HepG2 (cell line): ENCODE data around the gene GAL3ST3. TPM values are rescaled to one million over a fixed set of nuclear protein-coding genes. Genes with fewer than 3 reads are reported as not detected.
A peak's percentile ranks its signal among the peaks of the same experiment; 100 is the strongest.

Experiments
- ATAC-seq: fragments of 200-7000 bp; cut with Tn5 transposase; 3 replicates; pipeline ENCODE4 v1.9.1; 2020; ENCODE audit warnings: mild to moderate bottlenecking, moderate library complexity
- BruUV-seq: library from RNA; stranded (reverse); fragments of 400-500 nt; replicated peaks from 2 replicates; lab custom pipeline; 2021; lab: Mats Ljungman, UMichigan
- CTCF ChIA-PET: fragments of 300-600 bp; formaldehyde crosslinking; extraction: SDS; loops from one replicate; lab custom pipeline; 2021; ENCODE audit warnings: low total read pairs, inconsistent platforms, low intra/inter-chr PET ratio; lab: Yijun Ruan, JAX
- POLR2A ChIA-PET: fragments of 350-600 bp; sonication (Branson Sonifier 250); formaldehyde crosslinking; loops from one replicate; lab custom pipeline; 2020; ENCODE audit warnings: antibody characterized with exemption, inconsistent platforms; lab: Yijun Ruan, JAX
- DNase-seq: peaks from one replicate; pipeline ENCODE4 v3.0.0-alpha.2; 2015; ENCODE audit warnings: low spot score
- FAIRE-seq: peaks from 3 replicates; lab custom pipeline; 2011; peaks lifted over from hg19 to GRCh38; lab: Jason Lieb, UNC
- H2AFZ ChIP-seq: one replicate; pipeline ENCODE4 v1.6.1; 2011; ENCODE audit warnings: low read length, inconsistent platforms
- H3K27ac ChIP-seq: fragments of 300-600 bp; 3 replicates; pipeline ENCODE4 v1.8.0; 2011; ENCODE audit warnings: mixed run types, mild to moderate bottlenecking, mixed read lengths, low read length, inconsistent platforms; ENCODE audit not compliant: insufficient read depth; ENCODE audit errors: extremely low read length
- H3K27me3 ChIP-seq, 2 experiments: fragments of 200-600 bp in 1 of 2; 2 replicates in 1 of 2; 3 replicates in 1 of 2; pipeline versions ENCODE4 v1.6.0 to v1.8.0; 2011; ENCODE audit warnings: low read length in 2 of 2, mild to moderate bottlenecking in 2 of 2, moderate library complexity in 2 of 2, inconsistent platforms in 1 of 2; ENCODE audit not compliant: insufficient read depth in 2 of 2, control insufficient read depth in 1 of 2
- H3K36me3 ChIP-seq, 2 experiments: fragments of 200-600 bp in 1 of 2; replicated peaks in 1 of 2; 2 replicates in 1 of 2; 3 replicates in 1 of 2; pipeline versions ENCODE4 v1.5.1 to v1.8.0; 2011; ENCODE audit warnings: low read length in 2 of 2, inconsistent platforms in 1 of 2; ENCODE audit not compliant: insufficient read depth in 2 of 2, control insufficient read depth in 1 of 2
- H3K4me1 ChIP-seq: 2 replicates; pipeline ENCODE4 v1.5.1; 2012; ENCODE audit warnings: low read length, inconsistent platforms; ENCODE audit not compliant: insufficient read depth
- H3K4me2 ChIP-seq: 2 replicates; pipeline ENCODE4 v1.6.0; 2011; ENCODE audit warnings: low read depth, low read length, inconsistent platforms
- H3K4me3 ChIP-seq, 3 experiments: fragments of 200-600 bp in 1 of 3; sonication (generic), shearing (Covaris generic) in 1 of 3; replicated peaks in 1 of 3; 2 replicates each; pipeline ENCODE4 v1.5.1; 2011 to 2016; ENCODE audit warnings: low read length in 3 of 3, inconsistent platforms in 2 of 3, low read depth in 2 of 3, mild to moderate bottlenecking in 2 of 3, control low read depth in 1 of 3, mixed read lengths in 1 of 3; ENCODE audit not compliant: insufficient read depth in 1 of 3
- H3K79me2 ChIP-seq: one replicate; pipeline ENCODE4 v1.6.1; 2011; ENCODE audit warnings: low read length, inconsistent platforms; ENCODE audit not compliant: insufficient read depth
- H3K9ac ChIP-seq: 2 replicates; pipeline ENCODE4 v1.6.0; 2011; ENCODE audit warnings: mild to moderate bottlenecking, low read depth, low read length, inconsistent platforms; ENCODE audit not compliant: insufficient read depth
- H3K9me3 ChIP-seq: 2 replicates; pipeline ENCODE4 v1.5.1; 2012; ENCODE audit warnings: mild to moderate bottlenecking, low read length
- H4K20me1 ChIP-seq: 2 replicates; pipeline ENCODE4 v1.6.0; 2011; ENCODE audit warnings: inconsistent platforms, mild to moderate bottlenecking, low read length, moderate library complexity; ENCODE audit not compliant: insufficient read depth
- ARID4A ChIP-seq: sonication (generic); formaldehyde crosslinking; IDR thresholded peaks from 2 replicates; pipeline ENCODE4 v1.5.0; 2020; ENCODE audit warnings: mild to moderate bottlenecking, missing genetic modification reagents, borderline replicate concordance
- FLYWCH1 ChIP-seq: sonication (generic); formaldehyde crosslinking; IDR thresholded peaks from 2 replicates; pipeline ENCODE4 v1.8.1; 2023; ENCODE audit warnings: mild to moderate bottlenecking, missing genetic modification reagents
- MAX ChIP-seq: IDR thresholded peaks from 2 replicates; pipeline ENCODE4 v1.6.1; 2012; ENCODE audit warnings: inconsistent platforms
- MEIS2 ChIP-seq: sonication (generic); formaldehyde crosslinking; IDR thresholded peaks from 2 replicates; pipeline ENCODE4 v1.9.0; 2021; ENCODE audit warnings: mild to moderate bottlenecking, missing genetic modification reagents
- MXD3 ChIP-seq: IDR thresholded peaks from 2 replicates; pipeline ENCODE4 v1.6.1; 2016; ENCODE audit warnings: mild to moderate bottlenecking, missing biosample characterization, missing genetic modification reagents
- NKX3-1 ChIP-seq: sonication (generic); formaldehyde crosslinking; IDR thresholded peaks from 2 replicates; pipeline ENCODE4 v1.5.0; 2020; ENCODE audit warnings: missing genetic modification reagents
- SALL1 ChIP-seq: sonication (generic); formaldehyde crosslinking; IDR thresholded peaks from 2 replicates; pipeline ENCODE4 v1.8.0; 2022; ENCODE audit warnings: mild to moderate bottlenecking, missing genetic modification reagents
- SOX6 ChIP-seq, 2 experiments: fragments of 450-650 bp in 1 of 2; sonication (generic) in 1 of 2; formaldehyde crosslinking in 1 of 2; IDR thresholded peaks; 2 replicates each; pipeline versions ENCODE4 v1.4.0 to v1.6.1; 2017 to 2020; ENCODE audit warnings: antibody characterized with exemption in 1 of 2, mild to moderate bottlenecking in 1 of 2, missing genetic modification reagents in 1 of 2
- YY1 ChIP-seq: IDR thresholded peaks from 2 replicates; pipeline ENCODE4 v1.6.1; 2011; ENCODE audit warnings: low read length, low read depth, moderate library complexity, mild to moderate bottlenecking; ENCODE audit not compliant: insufficient read depth, insufficient replicate concordance
- ZBTB2 ChIP-seq: sonication (generic); formaldehyde crosslinking; IDR thresholded peaks from 2 replicates; pipeline ENCODE4 v1.8.0; 2022; ENCODE audit warnings: low read depth, missing genetic modification reagents
- ZFX ChIP-seq: sonication (generic); formaldehyde crosslinking; IDR thresholded peaks from 2 replicates; pipeline ENCODE4 v1.4.0; 2020; ENCODE audit warnings: mild to moderate bottlenecking, low read depth, missing genetic modification reagents, moderate library complexity
- ZFY ChIP-seq: sonication (generic); formaldehyde crosslinking; IDR thresholded peaks from 2 replicates; pipeline ENCODE4 v1.4.0; 2020; ENCODE audit warnings: missing genetic modification reagents
- ZNF547 ChIP-seq: sonication (generic); formaldehyde crosslinking; IDR thresholded peaks from 2 replicates; pipeline ENCODE4 v1.5.1; 2020; ENCODE audit warnings: mild to moderate bottlenecking, missing genetic modification reagents
- ZNF772 ChIP-seq: sonication (generic); formaldehyde crosslinking; IDR thresholded peaks from 2 replicates; pipeline ENCODE4 v1.5.0; 2020; ENCODE audit warnings: mild to moderate bottlenecking, missing genetic modification reagents
- ZNF891 ChIP-seq: sonication (generic); formaldehyde crosslinking; IDR thresholded peaks from 2 replicates; pipeline ENCODE4 v1.5.0; 2020; ENCODE audit warnings: mild to moderate bottlenecking, missing genetic modification reagents
- WGBS: methylation state at CpG from one replicate; pipeline ENCODE4 v1.1.6; 2017; ENCODE audit warnings: low lambda C conversion rate; 5-methylcytosine and 5-hydroxymethylcytosine counted together
- in situ Hi-C: cut with HindIII; loops from 2 replicates; pipeline ENCODE4 v1.10.0; 2017; ENCODE audit warnings: low pct_unique_long_range_greater_than_20kb; ENCODE audit not compliant: extremely low pct_ligation_motif_present
- intact Hi-C: fragments of 100-400 bp; cut with micrococcal nuclease; formaldehyde crosslinking; loops from one replicate; pipeline ENCODE4 v1.10.0; 2022; ENCODE audit not compliant: unreplicated experiment
- polyA plus RNA-seq, 8 experiments: library from polyadenylated mRNA; depleted of rRNA in 3 of 8; stranded (reverse) in 7 of 8; unstranded in 1 of 8; fragments of >200 nt; fragmentation: Illumina TruSeq in 4 of 8; extraction: Trizol in 4 of 8; gene quantifications; 2 replicates each; pipeline versions ENCODE4 v1.2.1 to v1.2.3, GENCODE V29; 2011 to 2016; ENCODE audit warnings: low read depth in 4 of 8, missing spikeins in 1 of 8, mixed read lengths in 1 of 8; ENCODE audit not compliant: insufficient read depth in 1 of 8
- total RNA-seq, 5 experiments: library from RNA; depleted of rRNA; stranded (reverse); fragments of >200 nt; fragmentation: Illumina TruSeq; extraction: Trizol; gene quantifications; 2 replicates each; pipeline ENCODE4 v1.2.3, GENCODE V29; 2016; ENCODE audit warnings: low read depth in 1 of 5

GAL3ST3 gene
- total and polyA plus RNA-seq, 2 of the 13 experiments (the other 11 are each of a cell fraction or from before 2014, with no cell fraction given), result not detected

GRCh38 chr11:66070604-66071380 lies 21.8 kb upstream of the GAL3ST3 start:
- intact Hi-C loops (loop anchor here (5.0 kb wide), 1 partner anchor 47 kb away; no protein-coding TSS in a partner anchor), in situ Hi-C loops (no loop called here)
- 3% methylated on average over 31 of the region's 60 CpGs for WGBS
- Histone ChIP-seq H3K4me1 (peaks cover 59% of the 10 kb centered on the region), H2AFZ (no peak overlapping the region), H3K27me3 (no peaks in the 10 kb centered on the region), H3K4me3 (peak overlapping the region; percentile 82 to 88 (median 86)), H3K27ac (peak overlapping the region; percentile 44), H4K20me1 (no peaks in the 10 kb centered on the region), H3K9me3 (no peaks in the 10 kb centered on the region), H3K79me2 (peaks cover 21% of the 10 kb centered on the region), H3K4me2 (peak overlapping the region; percentile 89), H3K9ac (peak overlapping the region; percentile 82), H3K36me3 (peaks cover 11 to 30% of the 10 kb centered on the region in 2 experiments)
- POLR2A ChIA-PET, result interaction anchor here (0.7 to 5.1 kb wide), 5 partner anchors 15 to 49 kb away, joined by 3 to 40 read pairs (median 4); partner anchors contain the start of gene SF3B2
- CTCF ChIA-PET, result no interaction called here
- FAIRE-seq (no peak), DNase-seq (no peak), ATAC-seq (peak; percentile 37)
- no TSS peak for BruUV-seq
- TF ChIP-seq ZBTB2 (CRISPR knock-in tag) (0 out of 2 replicates have a peak, but pooled peaks have one; percentile 44), ZNF547 (CRISPR knock-in tag) (peak; percentile 64; the same call in 1 of the 2 replicates), ZNF772 (CRISPR knock-in tag) (0 out of 2 replicates have a peak, but pooled peaks have one; percentile 35), NKX3-1 (no peak), YY1 (peak; percentile 11), ZFX (peak; percentile 65), MEIS2 (0 out of 2 replicates have a peak, but pooled peaks have one; percentile 21), ZNF891 (0 out of 2 replicates have a peak, but pooled peaks have one; percentile 55), MAX (0 out of 2 replicates have a peak, but pooled peaks have one; percentile 4), ZFY (CRISPR knock-in tag) (peak; percentile 64), FLYWCH1 (no peak), SOX6 (IDR thresholded peaks at IDR 0.05) (no peak), SOX6 (CRISPR knock-in tag; IDR thresholded peaks at IDR 0.05) (no peak), SALL1 (CRISPR knock-in tag) (peak; percentile 19; the same call in 1 of the 2 replicates), MXD3 (CRISPR knock-in tag) (peak; percentile 29; the same call in 1 of the 2 replicates), ARID4A (CRISPR knock-in tag) (peak; percentile 48; the same call in 1 of the 2 replicates)
